Smooth muscle cell (in vitro differentiated cells): ENCODE measurements around the gene FAM53A. TPM values are rescaled to one million over a fixed set of nuclear protein-coding genes. Genes with fewer than 3 reads are reported as not detected.

Experiments used
- DNase-seq: peaks from one replicate; lab custom pipeline; 2025; ENCODE audit not compliant: unreplicated experiment; lab: John Stamatoyannopoulos, UW
- H2AFZ ChIP-seq: fragments of 200-600 bp; sonication (generic); 2 replicates; pipeline ENCODE4 v1.6.0; 2016; ENCODE audit warnings: antibody characterized with exemption, low read depth, mild to moderate bottlenecking
- H3F3A ChIP-seq: fragments of 200-600 bp; sonication (generic); 2 replicates; pipeline ENCODE4 v1.6.0; 2017; ENCODE audit warnings: antibody characterized with exemption, low read depth
- H3K27ac ChIP-seq: fragments of 200-600 bp; sonication (generic); 2 replicates; pipeline ENCODE4 v1.5.1; 2016; ENCODE audit warnings: low read depth, mild to moderate bottlenecking
- H3K27me3 ChIP-seq: fragments of 200-600 bp; sonication (generic); 2 replicates; pipeline ENCODE4 v1.6.1; 2016; ENCODE audit warnings: low read depth, mild to moderate bottlenecking
- H3K36me3 ChIP-seq: fragments of 200-600 bp; sonication (generic); 2 replicates; pipeline ENCODE4 v1.5.1; 2016; ENCODE audit warnings: low read depth
- H3K4me1 ChIP-seq: fragments of 200-600 bp; sonication (generic); 2 replicates; pipeline ENCODE4 v1.5.1; 2016; ENCODE audit warnings: low read depth
- H3K4me2 ChIP-seq: fragments of 200-600 bp; sonication (generic); 2 replicates; pipeline ENCODE4 v1.6.0; 2016; ENCODE audit warnings: mild to moderate bottlenecking
- H3K4me3 ChIP-seq: fragments of 200-600 bp; sonication (generic); 2 replicates; pipeline ENCODE4 v1.5.1; 2016; ENCODE audit warnings: mild to moderate bottlenecking
- H3K79me2 ChIP-seq: fragments of 200-600 bp; sonication (generic); 2 replicates; pipeline ENCODE4 v1.6.0; 2016; ENCODE audit warnings: low read depth, mild to moderate bottlenecking
- H3K9ac ChIP-seq: fragments of 200-600 bp; sonication (generic); 2 replicates; pipeline ENCODE4 v1.6.0; 2016; ENCODE audit warnings: low read depth
- H3K9me3 ChIP-seq: fragments of 200-600 bp; sonication (generic); replicated peaks from 2 replicates; pipeline ENCODE4 v1.5.1; 2016; ENCODE audit warnings: low read depth
- H4K20me1 ChIP-seq: fragments of 200-600 bp; sonication (generic); 2 replicates; pipeline ENCODE4 v1.6.0; 2016; ENCODE audit warnings: low read depth
- CTCF ChIP-seq: fragments of 200-600 bp; sonication (generic); IDR thresholded peaks from 2 replicates; pipeline ENCODE4 v1.5.1; 2017; ENCODE audit warnings: borderline replicate concordance, mild to moderate bottlenecking, antibody characterized with exemption; ENCODE audit not compliant: insufficient read depth, poor library complexity, severe bottlenecking
- WGBS: methylation state at CpG from one replicate; pipeline ENCODE4 v1.1.7; 2016; ENCODE audit warnings: low lambda C conversion rate; 5-methylcytosine and 5-hydroxymethylcytosine counted together
- polyA plus RNA-seq: library from polyadenylated mRNA; unstranded; fragments of >200 nt; fragmentation: Nextera tagmentation; extraction: Ambion mirVana; gene quantifications from 2 replicates; pipeline ENCODE4 v1.2.1, GENCODE V29; 2016
- total RNA-seq: library from RNA; depleted of rRNA; stranded (reverse); fragments of >200 nt; gene quantifications from 2 replicates; pipeline ENCODE4 v1.2.3, GENCODE V29; 2014

FAM53A gene
- total and polyA plus RNA-seq, 2 experiments from 2014 or later, result 0.70 TPM; not detected in 1

GRCh38 chr4:1658581-1658980, 25.5 kb downstream of the FAM53A start:
- no peak overlapping the region for H2AFZ ChIP-seq
- no peaks in the 10 kb centered on the region for H3K4me1 ChIP-seq
- 93% methylated on average over 12 of the region's 12 CpGs for WGBS
- no peak overlapping the region for H3K27ac ChIP-seq
- H3K4me2 ChIP-seq, result no peak overlapping the region
- H3K36me3 ChIP-seq, result no peaks in the 10 kb centered on the region
- no peak for DNase-seq
- H3K9me3 ChIP-seq, result no peaks in the 10 kb centered on the region
- TF ChIP-seq CTCF, result no peak
- no peaks in the 10 kb centered on the region for H3F3A ChIP-seq
- H4K20me1 ChIP-seq, result no peaks in the 10 kb centered on the region
- no peak overlapping the region for H3K4me3 ChIP-seq
- no peaks in the 10 kb centered on the region for H3K79me2 ChIP-seq
- no peaks in the 10 kb centered on the region for H3K27me3 ChIP-seq
- no peak overlapping the region for H3K9ac ChIP-seq

GRCh38 chr4:1658146-1658545, 26.0 kb downstream of the FAM53A start:
- Histone ChIP-seq H3K4me1 (no peaks in the 10 kb centered on the region), H3K9ac (no peak overlapping the region), H3K9me3 (no peaks in the 10 kb centered on the region), H4K20me1 (no peaks in the 10 kb centered on the region), H3K4me3 (no peak overlapping the region), H3K36me3 (no peaks in the 10 kb centered on the region), H3K4me2 (no peak overlapping the region), H3K27ac (no peak overlapping the region), H3K27me3 (no peaks in the 10 kb centered on the region), H3K79me2 (no peaks in the 10 kb centered on the region), H3F3A (no peaks in the 10 kb centered on the region), H2AFZ (no peak overlapping the region)
- WGBS, result 91% methylated on average over 12 of the region's 12 CpGs
- no peak for TF ChIP-seq CTCF
- no peak for DNase-seq

- 97% methylated on average over 16 of the region's 19 CpGs for WGBS
- DNase-seq, result no peak
- H3K4me2 ChIP-seq, result no peak overlapping the region
These were observed 27.1 kb downstream of the FAM53A start for GRCh38 chr4:1656986-1657385.

More at GRCh38 chr4:1656986-1657385, 27.1 kb downstream of the FAM53A start:
- no peak overlapping the region for H3K4me3 ChIP-seq
- TF ChIP-seq CTCF, result no peak
- H3K9me3 ChIP-seq, result no peaks in the 10 kb centered on the region
- H2AFZ ChIP-seq, result no peak overlapping the region
- no peaks in the 10 kb centered on the region for H3K27me3 ChIP-seq
- H3K4me1 ChIP-seq, result no peaks in the 10 kb centered on the region
- no peak overlapping the region for H3K27ac ChIP-seq
- no peak overlapping the region for H3K9ac ChIP-seq
- no peaks in the 10 kb centered on the region for H3K36me3 ChIP-seq
- no peaks in the 10 kb centered on the region for H4K20me1 ChIP-seq
- H3F3A ChIP-seq, result no peaks in the 10 kb centered on the region
- H3K79me2 ChIP-seq, result no peaks in the 10 kb centered on the region
